Hepatocyte (in vitro differentiated cells): ENCODE data around the gene PRSS57. TPM values are rescaled to one million over a fixed set of nuclear protein-coding genes. Genes with fewer than 3 reads are reported as not detected.
"Not testable (repeated sequence)": the region's sequence is repeated elsewhere in the genome, so short reads cannot be mapped to it uniquely, and the experiment has no call there.

Experiments
- DNase-seq: peaks from one replicate; pipeline ENCODE4 v3.0.0-alpha.2; 2016; ENCODE audit warnings: low spot score
- H2AFZ ChIP-seq: fragments of 200-600 bp; sonication (generic); 2 replicates; pipeline ENCODE4 v1.6.0; 2016; ENCODE audit warnings: antibody characterized with exemption, mild to moderate bottlenecking
- H3K27ac ChIP-seq: fragments of 200-600 bp; sonication (generic); 2 replicates; pipeline ENCODE4 v1.5.1; 2016; ENCODE audit warnings: mild to moderate bottlenecking
- H3K27me3 ChIP-seq: fragments of 200-600 bp; sonication (generic); 2 replicates; pipeline ENCODE4 v1.6.1; 2016
- H3K36me3 ChIP-seq: fragments of 200-600 bp; sonication (generic); replicated peaks from 2 replicates; pipeline ENCODE4 v1.5.1; 2016; ENCODE audit warnings: low read depth; ENCODE audit not compliant: insufficient read depth
- H3K4me1 ChIP-seq: fragments of 200-600 bp; sonication (generic); 2 replicates; pipeline ENCODE4 v1.5.1; 2016; ENCODE audit warnings: mild to moderate bottlenecking, moderate library complexity; ENCODE audit not compliant: insufficient read depth
- H3K4me2 ChIP-seq: fragments of 200-600 bp; sonication (generic); 2 replicates; pipeline ENCODE4 v1.6.0; 2016
- H3K4me3 ChIP-seq: fragments of 200-600 bp; sonication (generic); 2 replicates; pipeline ENCODE4 v1.5.1; 2016; ENCODE audit warnings: mild to moderate bottlenecking
- H3K79me2 ChIP-seq: fragments of 200-600 bp; sonication (generic); 2 replicates; pipeline ENCODE4 v1.6.0; 2017; ENCODE audit warnings: mild to moderate bottlenecking
- H3K9me2 ChIP-seq: fragments of 200-600 bp; sonication (generic); replicated peaks from 2 replicates; pipeline ENCODE4 v1.6.0; 2017; ENCODE audit warnings: mild to moderate bottlenecking; ENCODE audit not compliant: insufficient read depth
- H3K9me3 ChIP-seq: fragments of 200-600 bp; sonication (generic); 2 replicates; pipeline ENCODE4 v1.5.1; 2016; ENCODE audit warnings: low read depth, mild to moderate bottlenecking
- H4K20me1 ChIP-seq: fragments of 200-600 bp; sonication (generic); 2 replicates; pipeline ENCODE4 v1.6.0; 2016; ENCODE audit warnings: mild to moderate bottlenecking; ENCODE audit not compliant: insufficient read depth, poor library complexity, severe bottlenecking
- CTCF ChIP-seq: fragments of 200-600 bp; sonication (generic); IDR thresholded peaks from 2 replicates; pipeline ENCODE4 v1.5.1; 2016; ENCODE audit warnings: antibody characterized with exemption, mild to moderate bottlenecking; ENCODE audit not compliant: poor library complexity
- EZH2 ChIP-seq: fragments of 200-600 bp; sonication (generic); IDR thresholded peaks from 2 replicates; pipeline ENCODE4 v1.6.1; 2016; ENCODE audit warnings: antibody characterized with exemption, mild to moderate bottlenecking, borderline replicate concordance
- EZH2phosphoT487 ChIP-seq: fragments of 200-600 bp; sonication (generic); IDR thresholded peaks from one replicate; pipeline ENCODE4 v1.6.1; 2018; ENCODE audit warnings: antibody characterized with exemption, mild to moderate bottlenecking, low read depth, moderate library complexity; ENCODE audit not compliant: unreplicated experiment, severe bottlenecking
- WGBS: methylation state at CpG from one replicate; pipeline ENCODE4 v1.1.6; 2016; ENCODE audit warnings: low lambda C conversion rate; ENCODE audit errors: missing lambda C conversion rate; 5-methylcytosine and 5-hydroxymethylcytosine counted together
- polyA plus RNA-seq: library from polyadenylated mRNA; unstranded; fragments of >200 nt; fragmentation: Nextera tagmentation; extraction: Ambion mirVana; gene quantifications from 2 replicates; pipeline ENCODE4 v1.2.1, GENCODE V29; 2016
- total RNA-seq: library from RNA; depleted of rRNA; stranded (reverse); fragments of >200 nt; gene quantifications from 2 replicates; pipeline ENCODE4 v1.2.3, GENCODE V29; 2014

The PRSS57 gene
- total and polyA plus RNA-seq, 2 experiments from 2014 or later, result 1.2 to 2.4 TPM

GRCh38 chr19:676007-676338 is 19.3 kb downstream of the PRSS57 start:
- Histone ChIP-seq H3K36me3 (no peaks in the 10 kb centered on the region), H3K27me3 (no peaks in the 10 kb centered on the region), H3K4me1 (peaks cover 37% of the 10 kb centered on the region), H3K9me2 (no peaks in the 10 kb centered on the region), H3K79me2 (peaks cover 25% of the 10 kb centered on the region), H2AFZ (no peak overlapping the region), H3K27ac (peak overlapping the region; percentile 99), H3K4me3 (no peak overlapping the region), H3K4me2 (peak overlapping the region; percentile 97), H3K9me3 (no peaks in the 10 kb centered on the region), H4K20me1 (no peaks in the 10 kb centered on the region)
- no peak for DNase-seq
- 80% methylated on average over 2 of the region's 31 CpGs for WGBS
- no peak for TF ChIP-seq EZH2
- no peak for TF ChIP-seq CTCF
- TF ChIP-seq EZH2phosphoT487, result no peak

DNA sequence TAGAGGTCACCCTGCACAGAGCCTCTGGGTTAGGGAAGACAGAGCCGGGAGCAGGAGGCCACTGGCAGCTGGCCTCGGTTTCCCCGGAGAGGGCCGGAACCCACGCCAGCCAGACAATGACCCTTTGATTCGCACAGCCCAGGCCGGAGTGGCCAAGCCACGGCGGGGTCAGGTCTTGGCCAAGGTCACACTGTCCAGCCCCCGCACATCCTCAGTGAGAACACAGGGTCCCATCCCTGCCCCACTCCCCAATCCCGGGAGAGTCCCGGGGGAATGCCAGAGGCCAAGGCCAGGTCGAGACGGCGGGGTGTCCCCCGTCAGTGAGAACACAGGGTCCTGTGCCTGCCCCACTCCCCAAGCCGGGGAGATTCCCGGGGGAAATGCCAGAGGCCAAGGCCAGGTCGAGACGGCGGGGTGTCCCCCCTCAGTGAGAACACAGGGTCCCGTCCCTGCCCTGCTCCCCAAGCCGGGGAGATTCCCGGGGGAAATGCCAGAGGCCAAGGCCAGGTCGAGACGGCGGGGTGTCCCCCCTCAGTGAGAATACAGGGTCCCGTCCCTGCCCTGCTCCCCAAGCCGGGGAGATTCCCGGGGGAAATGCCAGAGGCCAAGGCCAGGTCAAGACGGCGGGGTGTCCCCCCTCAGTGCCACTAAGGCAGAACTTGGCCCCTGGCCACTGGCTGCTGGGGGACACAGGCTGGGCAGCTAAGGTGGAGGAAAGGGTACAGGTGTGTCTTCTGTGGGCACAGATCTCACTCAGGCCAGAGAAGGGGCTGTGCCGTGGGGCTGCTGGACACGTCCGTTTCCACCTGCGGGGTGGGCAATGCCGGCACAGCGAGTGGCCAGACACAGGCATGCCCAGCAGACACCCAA is 20.7 kb downstream of the PRSS57 start:
- peaks cover 24% of the 10 kb centered on the region for H3K79me2 ChIP-seq
- 88% methylated on average over 27 of the region's 38 CpGs for WGBS
- H4K20me1 ChIP-seq, result no peaks in the 10 kb centered on the region
- H3K27me3 ChIP-seq, result no peaks in the 10 kb centered on the region
- no peak overlapping the region for H3K4me3 ChIP-seq
- no peak for TF ChIP-seq CTCF
- TF ChIP-seq EZH2, result no peak
- TF ChIP-seq EZH2phosphoT487, result no peak
- H3K27ac ChIP-seq, result peak overlapping the region; percentile 99
- no peak overlapping the region for H3K4me2 ChIP-seq
- H3K36me3 ChIP-seq, result no peaks in the 10 kb centered on the region
- H3K4me1 ChIP-seq, result peaks cover 36% of the 10 kb centered on the region
- H2AFZ ChIP-seq, result no peak overlapping the region
- H3K9me2 ChIP-seq, result no peaks in the 10 kb centered on the region
- H3K9me3 ChIP-seq, result no peaks in the 10 kb centered on the region
- peak; percentile 8 for DNase-seq

- peaks cover 10% of the 10 kb centered on the region for H3K4me1 ChIP-seq
- H3K9me2 ChIP-seq, result no peaks in the 10 kb centered on the region
- H4K20me1 ChIP-seq, result no peaks in the 10 kb centered on the region
- H2AFZ ChIP-seq, result no peak overlapping the region
- no peaks in the 10 kb centered on the region for H3K27me3 ChIP-seq
- H3K4me3 ChIP-seq, result no peak overlapping the region
- H3K27ac ChIP-seq, result no peak overlapping the region
- no peak overlapping the region for H3K4me2 ChIP-seq
- no peak for TF ChIP-seq EZH2
- no peaks in the 10 kb centered on the region for H3K36me3 ChIP-seq
- WGBS, result 81% methylated on average over 9 of the region's 9 CpGs
- no peaks in the 10 kb centered on the region for H3K9me3 ChIP-seq
- no peaks in the 10 kb centered on the region for H3K79me2 ChIP-seq
- DNase-seq, result no peak
Measured at GRCh38 chr19:670609-671075, 24.6 kb downstream of the PRSS57 start.

DNA sequence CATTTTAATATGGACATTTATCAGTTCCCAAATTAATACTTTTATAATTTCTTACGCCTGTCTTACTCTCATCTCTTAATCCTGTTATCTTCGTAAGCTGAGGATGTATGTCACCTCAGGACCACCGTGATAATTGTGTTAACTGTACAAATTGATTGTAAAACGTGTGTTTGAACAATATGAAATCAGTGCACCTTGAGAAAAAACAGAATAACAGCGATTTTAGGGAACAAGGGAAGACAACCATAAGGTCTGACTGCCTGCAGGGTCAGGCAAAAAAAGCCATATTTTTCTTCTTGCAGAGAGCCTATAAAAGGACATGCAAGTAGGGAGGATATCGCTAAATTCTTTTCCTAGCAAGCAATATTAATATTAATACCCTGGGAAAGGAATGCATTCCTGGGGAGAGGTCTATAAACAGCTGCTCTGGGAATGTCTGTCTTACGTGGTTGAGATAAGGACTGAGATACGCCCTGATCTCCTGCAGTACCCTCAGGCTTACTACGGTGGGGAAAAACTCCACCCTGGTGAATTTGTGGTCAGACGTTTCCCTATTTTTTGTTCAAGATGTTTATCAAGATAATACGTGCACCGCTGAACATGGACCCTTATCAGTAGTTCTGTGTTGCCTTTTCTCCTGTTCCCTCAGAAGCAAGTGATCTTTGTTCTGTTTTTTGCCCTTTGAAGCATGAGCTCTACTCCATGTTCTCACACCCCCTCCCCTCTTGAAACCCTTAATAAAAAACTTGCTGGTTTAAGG is 26.4 kb downstream of the PRSS57 start:
- WGBS, result 44% methylated on average over 12 of the region's 12 CpGs
- peak overlapping the region; percentile 27 for H3K4me2 ChIP-seq

DNA sequence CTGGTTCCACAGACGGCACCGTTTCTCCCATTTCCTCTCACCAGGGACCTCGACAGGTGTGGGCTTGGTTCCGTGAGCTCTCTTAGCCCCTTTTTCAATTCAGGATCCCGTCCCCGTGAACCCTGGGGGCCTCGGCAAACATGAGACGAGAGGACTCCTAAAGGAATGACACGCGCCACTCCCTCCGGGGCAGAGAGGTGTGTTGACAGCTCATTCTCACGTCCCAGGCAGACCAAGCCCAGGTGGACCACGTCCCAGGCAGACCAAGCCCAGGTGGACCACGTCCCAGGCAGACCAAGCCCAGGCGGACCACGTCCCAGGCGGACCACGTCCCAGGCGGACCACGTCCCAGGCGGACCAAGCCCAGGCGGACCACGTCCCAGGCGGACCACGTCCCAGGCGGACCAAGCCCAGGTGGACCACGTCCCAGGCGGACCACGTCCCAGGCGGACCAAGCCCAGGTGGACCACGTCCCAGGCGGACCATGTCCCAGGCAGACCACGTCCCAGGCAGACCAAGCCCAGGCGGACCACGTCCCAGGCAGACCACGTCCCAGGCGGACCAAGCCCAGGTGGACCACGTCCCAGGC is 28.2 kb downstream of the PRSS57 start:
- H3K36me3 ChIP-seq, H3K9me2 ChIP-seq, H3K27ac ChIP-seq, H3K27me3 ChIP-seq, H4K20me1 ChIP-seq, H2AFZ ChIP-seq, DNase-seq, H3K4me3 ChIP-seq, H3K79me2 ChIP-seq, H3K9me3 ChIP-seq, H3K4me2 ChIP-seq: not testable (repeated sequence)
- 90% methylated on average over 20 of the region's 38 CpGs for WGBS
- peaks cover 11% of the 10 kb centered on the region for H3K4me1 ChIP-seq

More for the DNA sequence above, 26.4 kb downstream of the PRSS57 start:
- H2AFZ ChIP-seq, H3K9me3 ChIP-seq, H3K4me3 ChIP-seq, H4K20me1 ChIP-seq, H3K9me2 ChIP-seq, H3K36me3 ChIP-seq, DNase-seq, H3K4me1 ChIP-seq, H3K27me3 ChIP-seq, H3K79me2 ChIP-seq: not testable (repeated sequence)
- peak overlapping the region; percentile 69 for H3K27ac ChIP-seq
